ACC112 (cell line): ENCODE data around the gene S100B.

Experiments used
- H2AFZ ChIP-seq: fragments of 200-600 bp; sonication (generic); one replicate; pipeline ENCODE4 v1.6.0; 2017; ENCODE audit warnings: antibody characterized with exemption, low read length; ENCODE audit not compliant: unreplicated experiment
- H3K27ac ChIP-seq: fragments of 200-600 bp; sonication (generic); 2 replicates; pipeline ENCODE4 v1.5.1; 2014; ENCODE audit warnings: low read depth, mild to moderate bottlenecking, antibody characterized with exemption, low read length, moderate library complexity
- H3K27me3 ChIP-seq: fragments of 200-600 bp; sonication (generic); 2 replicates; pipeline ENCODE4 v1.6.1; 2014; ENCODE audit warnings: mild to moderate bottlenecking, antibody characterized with exemption, low read length, moderate library complexity, mixed read lengths; ENCODE audit not compliant: insufficient read depth
- H3K36me3 ChIP-seq: fragments of 200-600 bp; sonication (generic); 2 replicates; pipeline ENCODE4 v1.6.1; 2016; ENCODE audit warnings: mild to moderate bottlenecking, antibody characterized with exemption, low read length, moderate library complexity, mixed read lengths; ENCODE audit not compliant: insufficient read depth
- H3K4me1 ChIP-seq: fragments of 200-600 bp; sonication (generic); one replicate; pipeline ENCODE4 v1.6.1; 2016; ENCODE audit warnings: low read length, mixed read lengths; ENCODE audit not compliant: insufficient read depth, unreplicated experiment, control insufficient read depth
- H3K4me3 ChIP-seq: fragments of 200-600 bp; sonication (generic); 2 replicates; pipeline ENCODE4 v1.5.1; 2014; ENCODE audit warnings: mild to moderate bottlenecking, low read depth, low read length
- H3K79me2 ChIP-seq: fragments of 200-600 bp; sonication (generic); one replicate; pipeline ENCODE4 v1.6.0; 2016; ENCODE audit warnings: low read length; ENCODE audit not compliant: control insufficient read depth, unreplicated experiment, insufficient read depth

Gene S100B

GRCh38 chr21:46561445-46562090, 43.3 kb downstream of the S100B start:
- H3K36me3 ChIP-seq: peaks cover 40% of the 10 kb centered on the region
- no peaks in the 10 kb centered on the region for H3K4me1 ChIP-seq
- no peak overlapping the region for H3K4me3 ChIP-seq
- H2AFZ ChIP-seq: no peak overlapping the region
- no peaks in the 10 kb centered on the region for H3K27me3 ChIP-seq
- no peaks in the 10 kb centered on the region for H3K79me2 ChIP-seq
- no peak overlapping the region for H3K27ac ChIP-seq

GRCh38 chr21:46560568-46561444, 44.1 kb downstream of the S100B start:
- Histone ChIP-seq H3K27ac (no peak overlapping the region), H3K4me1 (no peaks in the 10 kb centered on the region), H3K79me2 (no peaks in the 10 kb centered on the region), H3K4me3 (no peak overlapping the region), H3K27me3 (no peaks in the 10 kb centered on the region), H2AFZ (no peak overlapping the region), H3K36me3 (peaks cover 37% of the 10 kb centered on the region)

GRCh38 chr21:46559291-46559983, 45.4 kb downstream of the S100B start:
- no peaks in the 10 kb centered on the region for H3K4me1 ChIP-seq
- peaks cover 23% of the 10 kb centered on the region for H3K36me3 ChIP-seq
- no peak overlapping the region for H3K27ac ChIP-seq
- no peaks in the 10 kb centered on the region for H3K79me2 ChIP-seq
- no peak overlapping the region for H3K4me3 ChIP-seq
- H2AFZ ChIP-seq: no peak overlapping the region
- no peaks in the 10 kb centered on the region for H3K27me3 ChIP-seq

- Histone ChIP-seq H3K27me3 (no peaks in the 10 kb centered on the region), H3K36me3 (peaks cover 10% of the 10 kb centered on the region; the same call in 1 of the 2 replicates), H2AFZ (no peak overlapping the region), H3K27ac (no peak overlapping the region), H3K4me1 (no peaks in the 10 kb centered on the region), H3K79me2 (no peaks in the 10 kb centered on the region), H3K4me3 (no peak overlapping the region)
Measured at GRCh38 chr21:46557919-46558392, 46.9 kb downstream of the S100B start.

- H3K79me2 ChIP-seq: no peaks in the 10 kb centered on the region
- H3K36me3 ChIP-seq: peaks cover 5% of the 10 kb centered on the region; the same call in 1 of the 2 replicates
- H3K4me1 ChIP-seq: no peaks in the 10 kb centered on the region
- H3K4me3 ChIP-seq: no peak overlapping the region
- no peak overlapping the region for H2AFZ ChIP-seq
- H3K27ac ChIP-seq: no peak overlapping the region
- H3K27me3 ChIP-seq: no peaks in the 10 kb centered on the region
Measured at GRCh38 chr21:46557469-46557868, 47.4 kb downstream of the S100B start.

GRCh38 chr21:46556802-46557201, 48.1 kb downstream of the S100B start:
- Histone ChIP-seq H3K4me1 (no peaks in the 10 kb centered on the region), H3K4me3 (no peak overlapping the region), H3K79me2 (no peaks in the 10 kb centered on the region), H3K27me3 (no peaks in the 10 kb centered on the region), H3K27ac (no peak overlapping the region), H3K36me3 (peaks cover 4% of the 10 kb centered on the region; the same call in 1 of the 2 replicates), H2AFZ (no peak overlapping the region)

GRCh38 chr21:46555678-46556077, 49.2 kb downstream of the S100B start:
- Histone ChIP-seq H3K79me2 (no peaks in the 10 kb centered on the region), H3K27me3 (no peaks in the 10 kb centered on the region), H3K36me3 (peaks cover 4% of the 10 kb centered on the region; the same call in 1 of the 2 replicates), H3K4me1 (no peaks in the 10 kb centered on the region), H3K4me3 (no peak overlapping the region), H2AFZ (no peak overlapping the region), H3K27ac (no peak overlapping the region)

- Histone ChIP-seq H3K27me3 (no peaks in the 10 kb centered on the region), H3K4me1 (no peaks in the 10 kb centered on the region), H3K79me2 (no peaks in the 10 kb centered on the region), H3K27ac (no peak overlapping the region), H3K36me3 (peaks cover 4% of the 10 kb centered on the region; the same call in 1 of the 2 replicates), H2AFZ (no peak overlapping the region), H3K4me3 (no peak overlapping the region)
Measured at GRCh38 chr21:46555225-46555617, 49.7 kb downstream of the S100B start.

- no peak overlapping the region for H3K4me3 ChIP-seq
- no peaks in the 10 kb centered on the region for H3K27me3 ChIP-seq
- H3K4me1 ChIP-seq: no peaks in the 10 kb centered on the region
- H2AFZ ChIP-seq: no peak overlapping the region
- H3K36me3 ChIP-seq: peaks cover 4% of the 10 kb centered on the region; the same call in 1 of the 2 replicates
- H3K79me2 ChIP-seq: no peaks in the 10 kb centered on the region
- no peak overlapping the region for H3K27ac ChIP-seq
Measured at GRCh38 chr21:46554431-46555224, 50.3 kb downstream of the S100B start.

- no peak overlapping the region for H3K4me3 ChIP-seq
- no peak overlapping the region for H2AFZ ChIP-seq
- no peaks in the 10 kb centered on the region for H3K4me1 ChIP-seq
- no peak overlapping the region for H3K27ac ChIP-seq
- H3K36me3 ChIP-seq: peaks cover 5% of the 10 kb centered on the region
- H3K79me2 ChIP-seq: no peaks in the 10 kb centered on the region
- H3K27me3 ChIP-seq: no peaks in the 10 kb centered on the region
Measured at GRCh38 chr21:46553993-46554392, 50.9 kb downstream of the S100B start.
